ENCODE results near the gene INTS6.

Gene INTS6, protein sequence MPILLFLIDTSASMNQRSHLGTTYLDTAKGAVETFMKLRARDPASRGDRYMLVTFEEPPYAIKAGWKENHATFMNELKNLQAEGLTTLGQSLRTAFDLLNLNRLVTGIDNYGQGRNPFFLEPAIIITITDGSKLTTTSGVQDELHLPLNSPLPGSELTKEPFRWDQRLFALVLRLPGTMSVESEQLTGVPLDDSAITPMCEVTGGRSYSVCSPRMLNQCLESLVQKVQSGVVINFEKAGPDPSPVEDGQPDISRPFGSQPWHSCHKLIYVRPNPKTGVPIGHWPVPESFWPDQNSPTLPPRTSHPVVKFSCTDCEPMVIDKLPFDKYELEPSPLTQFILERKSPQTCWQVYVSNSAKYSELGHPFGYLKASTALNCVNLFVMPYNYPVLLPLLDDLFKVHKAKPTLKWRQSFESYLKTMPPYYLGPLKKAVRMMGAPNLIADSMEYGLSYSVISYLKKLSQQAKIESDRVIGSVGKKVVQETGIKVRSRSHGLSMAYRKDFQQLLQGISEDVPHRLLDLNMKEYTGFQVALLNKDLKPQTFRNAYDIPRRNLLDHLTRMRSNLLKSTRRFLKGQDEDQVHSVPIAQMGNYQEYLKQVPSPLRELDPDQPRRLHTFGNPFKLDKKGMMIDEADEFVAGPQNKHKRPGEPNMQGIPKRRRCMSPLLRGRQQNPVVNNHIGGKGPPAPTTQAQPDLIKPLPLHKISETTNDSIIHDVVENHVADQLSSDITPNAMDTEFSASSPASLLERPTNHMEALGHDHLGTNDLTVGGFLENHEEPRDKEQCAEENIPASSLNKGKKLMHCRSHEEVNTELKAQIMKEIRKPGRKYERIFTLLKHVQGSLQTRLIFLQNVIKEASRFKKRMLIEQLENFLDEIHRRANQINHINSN

GRCh38 chr13:51452361-51453206 lies at the start of gene INTS6:
TSS of gene INTS6 (minus strand) at chr13:51453036. CDS start at chr13:51452525, 511 bp downstream.
- peak; percentile 88 to 99 (median 97) for DNase-seq (ENCODE audit: low read depth in 3 of 3)

DNA sequence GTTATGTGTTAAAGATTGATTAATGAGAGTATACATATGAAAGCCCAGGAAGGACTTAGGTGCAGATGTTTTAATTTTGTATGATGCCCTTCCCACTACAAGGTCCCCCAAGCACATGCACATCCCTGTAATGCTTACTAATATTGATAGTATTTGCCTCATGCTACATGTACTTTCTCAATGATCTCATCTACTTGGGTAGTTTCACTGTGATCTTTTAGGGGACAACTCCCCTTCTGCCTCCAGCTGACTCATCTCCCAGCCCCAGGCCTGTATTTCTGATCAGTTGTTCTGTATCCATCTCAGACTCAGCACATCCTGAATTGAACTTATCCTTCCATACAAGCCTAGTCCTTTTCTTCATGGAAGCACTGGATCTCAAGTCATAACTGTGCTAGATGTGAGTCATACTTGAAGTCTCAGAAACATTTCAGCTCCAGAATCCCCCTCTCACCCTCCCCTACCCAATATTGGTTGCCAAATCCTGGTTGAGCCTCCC lies 49.4 kb upstream of the INTS6 start:
- DNase-seq (ENCODE audit: low read depth in 3 of 3), result no peak

GRCh38 chr13:51501592-51502152 lies 48.8 kb upstream of the INTS6 start:
- no peak for DNase-seq (ENCODE audit: low read depth in 3 of 3)

- no peak for DNase-seq (ENCODE audit: low read depth in 3 of 3)
Observed at GRCh38 chr13:51501096-51501495, 48.3 kb upstream of the INTS6 start.

- DNase-seq (ENCODE audit: low read depth in 3 of 3), result no peak
Observed at GRCh38 chr13:51500687-51501086, 47.9 kb upstream of the INTS6 start.

DNA sequence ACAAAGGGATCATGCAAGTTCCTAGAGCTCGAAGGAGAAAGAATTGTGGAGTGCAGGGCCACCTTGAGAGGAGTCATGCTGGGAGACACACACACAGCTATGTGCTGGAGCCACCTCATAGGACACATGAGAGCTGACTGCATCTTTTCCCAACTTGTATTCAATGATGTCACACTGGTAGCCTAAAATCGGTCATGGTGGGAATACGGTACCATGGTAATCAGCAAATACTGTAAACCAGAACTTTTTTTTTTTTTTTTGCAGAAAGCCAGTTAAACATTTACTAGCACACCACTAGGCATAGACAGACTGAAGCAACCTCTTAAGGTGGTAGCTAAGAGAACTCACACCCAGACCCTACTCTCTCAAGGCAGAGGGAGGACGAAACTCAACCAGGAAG lies 47.0 kb upstream of the INTS6 start:
- no peak for DNase-seq (ENCODE audit: low read depth in 3 of 3)

DNA sequence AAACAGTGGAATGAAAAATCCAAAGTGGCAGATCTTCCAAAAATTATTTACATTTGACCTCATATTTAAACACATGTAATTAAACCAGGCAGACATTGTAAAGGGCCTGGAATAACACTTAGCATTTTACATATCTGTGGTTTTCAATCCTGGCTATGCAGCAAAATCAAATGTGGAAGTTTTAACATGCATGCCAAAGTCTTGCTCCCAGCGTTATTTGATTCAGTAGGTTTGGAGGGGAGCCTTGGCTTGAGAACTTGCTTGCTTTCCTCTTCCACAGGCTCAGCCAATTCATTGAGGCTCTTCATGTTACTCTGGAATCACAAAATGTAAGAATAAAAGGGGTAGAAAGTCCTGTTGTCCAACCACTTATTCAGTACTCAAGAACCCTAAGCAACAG lies 42.5 kb upstream of the INTS6 start:
- no peak for DNase-seq (ENCODE audit: low read depth in 3 of 3)

- DNase-seq (ENCODE audit: low read depth in 3 of 3), result no peak
Observed at GRCh38 chr13:51494156-51494555, 41.3 kb upstream of the INTS6 start.

GRCh38 chr13:51488212-51488611 lies 35.4 kb upstream of the INTS6 start:
- no peak for DNase-seq (ENCODE audit: low read depth in 3 of 3)

DNA sequence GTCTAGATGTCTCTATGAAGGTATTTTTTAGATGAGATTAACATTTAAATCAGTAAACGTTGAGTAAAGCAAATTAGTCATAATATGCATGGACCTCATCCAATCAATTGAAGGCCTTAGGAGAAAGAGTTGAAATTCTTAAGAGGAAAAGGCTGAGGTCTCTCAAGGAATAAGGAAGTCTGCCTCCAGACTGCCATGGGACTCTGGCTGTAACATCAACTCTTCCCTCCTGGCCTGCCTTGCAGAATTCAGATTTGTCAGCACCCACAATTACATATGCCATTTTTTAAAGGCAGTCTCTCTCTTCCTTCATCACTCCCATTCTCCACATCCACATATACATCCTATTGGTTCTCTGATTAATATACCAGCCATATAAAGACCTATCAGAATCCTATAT lies 28.8 kb upstream of the INTS6 start:
- DNase-seq (ENCODE audit: low read depth in 3 of 3), result no peak

DNA sequence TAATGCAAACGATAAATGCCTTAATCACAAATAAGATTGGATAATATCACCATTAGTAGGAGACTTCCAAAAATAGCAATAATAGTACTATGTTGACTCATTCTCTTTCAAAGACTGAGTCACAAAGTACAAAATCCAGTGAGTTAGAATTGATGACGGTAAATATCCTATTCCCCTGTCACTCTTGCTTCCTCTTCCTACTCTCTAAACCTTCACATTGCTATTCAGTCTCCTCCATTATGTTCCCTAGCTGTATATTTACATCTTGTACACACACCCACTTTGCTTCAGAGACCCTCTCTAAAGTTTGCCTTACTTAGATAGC lies 26.3 kb upstream of the INTS6 start:
- no peak for DNase-seq (ENCODE audit: low read depth in 3 of 3)

DNA sequence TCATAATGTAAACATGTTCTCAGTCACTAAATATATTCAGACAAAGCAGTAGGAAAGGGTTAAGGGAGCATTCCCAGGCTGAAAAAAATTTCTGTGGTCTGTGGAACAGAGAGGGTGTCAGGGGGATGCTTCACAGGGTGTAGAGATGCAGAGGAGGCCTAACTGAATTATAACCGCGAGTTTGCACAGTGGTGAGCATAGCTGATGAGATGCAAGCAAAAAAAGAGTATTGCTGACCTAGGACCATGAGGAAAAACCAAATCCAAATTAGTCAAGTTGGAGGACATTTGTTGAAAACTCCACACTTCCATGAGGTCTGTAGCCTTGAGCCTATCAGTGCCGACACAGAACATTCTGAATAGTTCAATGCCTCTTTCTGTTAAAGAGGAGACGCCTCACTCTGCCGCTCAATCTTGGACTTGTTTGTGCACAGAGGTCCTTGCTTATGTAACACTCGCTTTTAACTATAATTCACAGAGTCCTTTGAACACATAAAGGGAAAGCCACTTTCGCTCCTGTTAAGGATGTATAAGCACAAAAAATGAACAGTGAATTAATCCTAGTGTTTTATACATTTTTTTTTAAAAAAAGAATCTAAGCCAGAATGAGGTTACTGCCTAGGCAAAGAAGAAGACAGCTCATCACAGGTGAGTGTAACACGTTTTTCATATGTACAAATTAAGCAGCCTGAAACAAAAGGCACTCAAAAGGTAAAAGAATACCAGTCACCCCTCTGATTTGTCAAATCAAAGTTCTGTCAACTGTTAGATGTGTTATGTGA lies 25.8 kb upstream of the INTS6 start:
- no peak for DNase-seq (ENCODE audit: low read depth in 3 of 3)

DNA sequence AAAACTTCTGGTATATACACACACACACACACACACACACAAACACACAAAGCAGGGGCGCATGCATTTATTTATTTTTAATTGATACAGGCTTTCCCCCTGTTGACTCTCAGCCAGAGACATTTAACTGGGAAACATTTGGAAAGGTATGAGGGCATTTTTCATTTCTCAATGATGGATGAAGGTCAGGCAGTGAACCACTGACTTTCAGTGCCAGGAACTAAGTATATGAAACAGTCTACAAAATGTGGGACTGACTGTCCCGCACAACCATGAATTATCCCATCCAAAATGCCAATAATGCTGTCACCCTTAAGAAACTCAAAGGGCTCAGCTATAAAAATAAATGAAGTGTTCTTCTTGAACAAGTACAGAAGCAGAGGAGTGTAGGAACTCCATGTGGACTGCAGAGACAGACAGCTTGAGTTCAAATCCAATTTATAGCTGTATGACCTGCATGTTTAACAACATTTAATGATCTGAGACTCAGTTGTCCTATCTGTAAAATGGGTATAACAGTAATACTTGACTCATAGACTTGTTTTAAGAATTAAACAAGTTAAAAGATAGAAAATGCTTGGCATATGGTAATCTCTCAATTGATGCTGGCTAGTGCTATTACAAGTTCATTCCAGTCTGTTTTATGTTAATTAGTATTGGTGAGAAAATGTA lies 25.0 kb upstream of the INTS6 start:
- no peak for DNase-seq (ENCODE audit: low read depth in 3 of 3)

- no peak for DNase-seq (ENCODE audit: low read depth in 3 of 3)
Observed at GRCh38 chr13:51477149-51477548, 24.3 kb upstream of the INTS6 start.

DNA sequence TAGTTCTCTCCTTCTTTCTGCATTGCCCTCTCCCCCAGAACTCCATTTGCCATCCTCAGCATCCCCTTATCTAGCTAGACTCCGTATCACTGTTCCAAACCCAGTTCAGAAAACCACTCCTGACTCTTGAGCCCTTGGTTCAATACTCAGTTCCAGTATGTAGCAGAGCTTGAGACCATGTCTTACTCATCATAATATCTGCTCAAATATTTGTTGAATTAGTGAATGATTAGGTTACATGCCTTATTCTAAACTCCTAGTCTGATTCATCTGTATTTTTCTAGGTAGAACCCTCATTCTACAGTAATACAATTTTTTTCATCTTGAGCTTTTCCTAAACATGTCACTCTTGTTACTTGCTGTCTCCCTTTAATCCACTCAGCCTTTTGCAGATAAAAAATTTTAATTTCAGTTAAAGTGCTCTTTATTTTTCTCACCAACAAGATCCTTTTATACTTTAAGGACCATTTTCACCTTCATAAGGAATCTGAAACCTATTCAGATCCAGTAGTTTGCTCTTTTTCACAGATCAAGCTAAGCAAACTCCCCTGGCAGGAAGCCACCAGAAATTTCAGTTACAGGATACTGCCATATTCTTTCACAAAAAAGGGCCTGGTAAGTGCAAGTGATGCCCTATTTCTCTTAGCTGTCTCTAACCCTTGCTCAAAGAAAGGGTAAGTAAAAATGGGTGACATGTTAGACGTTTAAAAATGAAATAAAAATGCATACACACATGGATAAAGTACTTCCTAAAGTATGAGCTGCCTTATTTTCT lies 23.1 kb upstream of the INTS6 start:
- no peak for DNase-seq (ENCODE audit: low read depth in 3 of 3)

- DNase-seq (ENCODE audit: low read depth in 3 of 3), result no peak
Observed at GRCh38 chr13:51469790-51470189, 17.0 kb upstream of the INTS6 start.

GRCh38 chr13:51467730-51468129 lies 14.9 kb upstream of the INTS6 start:
- DNase-seq (ENCODE audit: low read depth in 3 of 3), result no peak

DNA sequence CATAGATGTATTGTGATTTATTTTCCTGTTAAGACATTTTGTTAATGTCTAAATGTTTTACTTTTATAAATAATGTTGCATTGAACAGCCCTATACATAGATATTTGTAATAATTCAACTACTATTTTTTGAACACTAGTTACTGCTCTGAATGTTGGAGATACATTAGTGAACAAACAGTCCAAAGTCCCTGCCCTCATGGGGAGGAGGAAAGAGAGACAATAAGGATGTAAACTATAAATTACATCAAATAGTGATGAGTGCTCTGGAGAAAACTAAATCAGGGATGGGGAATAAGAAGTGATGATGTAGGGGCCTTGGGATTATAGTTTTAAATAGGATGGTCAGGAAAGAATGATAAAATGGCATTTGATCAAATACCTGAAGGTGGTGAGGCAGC lies 12.3 kb upstream of the INTS6 start:
- no peak for DNase-seq (ENCODE audit: low read depth in 3 of 3)

- no peak for DNase-seq (ENCODE audit: low read depth in 3 of 3)
Observed at GRCh38 chr13:51457086-51457815, 4.4 kb upstream of the INTS6 start.

All from stimulated activated CD4-positive, alpha-beta T cell treated with anti-CD3 and anti-CD28 coated beads, TNF-alpha, amount 100 ng/mL, for 4 hours (primary cell).